Esophagus (tissue), 2 donors: ENCODE results near the gene TMEM63B. TPM values are rescaled to one million over a fixed set of nuclear protein-coding genes. Genes with fewer than 3 reads are reported as not detected.

ENCODE experiments used
- H3K27ac ChIP-seq, 2 donors: one replicate each; pipeline ENCODE4 v1.5.1; 2013; ENCODE audit warnings: low read depth in 2 of 2, mild to moderate bottlenecking in 2 of 2, inconsistent platforms in 1 of 2, low read length in 1 of 2, moderate library complexity in 1 of 2
- H3K27me3 ChIP-seq, 2 donors: one replicate each; pipeline ENCODE4 v1.6.1; 2013; ENCODE audit warnings: low read length in 2 of 2, control low read depth in 1 of 2, mild to moderate bottlenecking in 1 of 2; ENCODE audit not compliant: insufficient read depth in 2 of 2, control insufficient read depth in 1 of 2
- H3K36me3 ChIP-seq, 2 donors: one replicate each; pipeline ENCODE4 v1.6.1; 2013; ENCODE audit warnings: low read length in 1 of 2; ENCODE audit not compliant: control insufficient read depth in 2 of 2, insufficient read depth in 2 of 2
- H3K4me1 ChIP-seq, 2 donors: one replicate each; pipeline ENCODE4 v1.6.1; 2013; ENCODE audit warnings: low read length in 1 of 2; ENCODE audit not compliant: control insufficient read depth in 2 of 2, insufficient read depth in 2 of 2
- H3K4me3 ChIP-seq, 2 donors: one replicate each; pipeline ENCODE4 v1.5.1; 2013; ENCODE audit warnings: low read length in 2 of 2, mild to moderate bottlenecking in 2 of 2, low read depth in 1 of 2, moderate library complexity in 1 of 2
- H3K9me3 ChIP-seq, 2 donors: one replicate each; pipeline ENCODE4 v1.6.1; 2013; ENCODE audit warnings: mild to moderate bottlenecking in 2 of 2, low read depth in 1 of 2, low read length in 1 of 2, moderate library complexity in 1 of 2; ENCODE audit not compliant: control insufficient read depth in 2 of 2, insufficient read depth in 1 of 2
- WGBS, 2 donors: extraction: QIAGEN DNeasy Blood & Tissue Kit; methylation state at CpG; one replicate each; pipeline ENCODE4 v1.1.7; 2013; 5-methylcytosine and 5-hydroxymethylcytosine counted together
- polyA plus RNA-seq, 2 donors: library from polyadenylated mRNA; stranded (reverse); fragments of 200-250 nt; gene quantifications; one replicate each; pipeline ENCODE4 v1.2.3, GENCODE V29; 2013
- donor health status: healthy with polysubstance abuse.
- donor health status: Bipolar disorder and iron deficiency.

The TMEM63B gene
- polyA plus RNA-seq, 2 donors = 21.6 to 37.9 TPM

DNA sequence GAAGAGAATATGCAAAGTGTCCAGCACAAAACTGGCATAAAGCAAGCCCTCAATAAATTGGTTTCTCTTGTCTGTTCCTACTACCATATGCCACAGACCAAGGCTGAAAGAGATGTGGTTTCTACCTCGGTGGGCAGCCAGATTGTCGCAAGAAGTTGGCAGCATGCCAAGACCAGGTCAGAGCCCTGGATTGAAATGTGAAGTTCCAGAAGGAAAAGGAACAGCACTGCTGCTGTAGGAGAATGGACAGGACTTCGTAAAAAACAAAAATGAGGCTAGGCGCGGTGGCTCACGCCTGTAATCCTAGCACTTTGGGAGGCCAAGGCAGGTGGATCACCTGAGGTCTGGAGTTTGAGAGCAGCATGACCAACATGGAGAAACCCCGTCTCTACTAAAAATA is 22.2 kb upstream of the TMEM63B start:
- H3K4me3 ChIP-seq = no peak overlapping the region
- H3K27me3 ChIP-seq = no peaks in the 10 kb centered on the region
- H3K36me3 ChIP-seq = peaks cover 0 to 28% of the 10 kb centered on the region in 2 donors
- H3K9me3 ChIP-seq = no peaks in the 10 kb centered on the region
- no peaks in the 10 kb centered on the region for H3K4me1 ChIP-seq
- H3K27ac ChIP-seq = no peak overlapping the region
- 74 to 77% methylated on average over 7 of the region's 7 CpGs for WGBS, 2 donors

DNA sequence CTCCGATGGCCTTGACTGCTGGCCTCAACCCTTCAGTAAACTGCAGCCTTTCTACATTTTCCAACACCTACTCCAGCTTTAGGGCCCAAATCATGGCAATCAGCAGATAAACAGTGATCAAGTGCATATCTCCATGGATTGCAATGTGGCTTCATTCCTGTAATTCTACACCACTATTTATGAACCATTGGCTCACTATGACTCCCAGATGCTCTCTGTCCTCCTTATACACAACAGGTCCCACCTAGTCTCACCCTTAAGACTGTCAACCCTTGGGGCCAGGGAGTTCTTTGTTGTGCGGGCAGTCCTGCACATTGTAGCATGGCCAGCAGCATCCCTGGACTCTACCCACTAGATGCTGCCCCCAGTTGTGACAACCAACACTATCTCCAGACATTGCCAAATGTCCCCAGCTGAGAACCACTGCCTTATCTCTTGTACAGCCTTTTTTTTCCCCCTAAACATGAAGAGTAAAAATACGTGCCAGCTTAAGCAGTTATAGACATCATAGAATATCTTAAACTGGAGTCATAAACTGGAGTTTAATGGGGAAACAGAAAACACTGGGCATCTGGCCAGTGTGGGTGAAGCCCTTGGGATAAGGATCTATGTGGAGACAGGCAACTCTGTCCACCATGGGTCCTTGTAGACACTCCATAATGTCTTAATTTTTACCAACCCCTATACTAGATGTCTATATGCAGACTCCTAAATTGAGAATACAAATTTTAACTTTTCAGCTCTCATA is 21.2 kb upstream of the TMEM63B start:
- Histone ChIP-seq H3K27ac (no peak overlapping the region), H3K36me3 (peaks cover 6 to 33% of the 10 kb centered on the region in 2 donors), H3K4me1 (no peaks in the 10 kb centered on the region), H3K9me3 (no peaks in the 10 kb centered on the region), H3K4me3 (no peak overlapping the region), H3K27me3 (no peaks in the 10 kb centered on the region)
- WGBS, 2 donors = 90 to 91% methylated on average over 3 of the region's 3 CpGs

DNA sequence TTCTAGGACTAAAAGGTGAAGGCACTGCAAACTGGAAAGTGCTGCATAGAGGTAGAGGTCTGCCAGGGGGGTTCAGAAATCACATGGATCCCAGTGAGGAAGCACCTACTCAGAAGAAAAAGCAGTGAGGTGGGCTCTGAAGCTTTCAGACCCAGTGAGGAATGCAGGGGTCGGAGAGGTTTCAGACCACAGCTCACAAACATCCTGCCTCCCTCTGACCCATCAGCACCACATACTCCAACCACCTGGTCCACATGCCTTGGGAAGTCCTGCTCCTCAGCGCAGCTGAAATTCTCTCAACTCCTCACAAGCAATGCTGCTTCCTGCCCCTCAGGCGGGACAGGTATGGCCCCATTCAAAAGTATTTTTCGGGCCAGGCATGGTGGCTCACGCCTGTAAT is 20.3 kb upstream of the TMEM63B start:
- no peaks in the 10 kb centered on the region for H3K4me1 ChIP-seq
- peaks cover 9 to 34% of the 10 kb centered on the region in 2 donors for H3K36me3 ChIP-seq
- no peak overlapping the region for H3K4me3 ChIP-seq
- no peaks in the 10 kb centered on the region for H3K27me3 ChIP-seq
- WGBS, 2 donors = 91 to 93% methylated on average over 5 of the region's 5 CpGs
- no peaks in the 10 kb centered on the region for H3K9me3 ChIP-seq
- H3K27ac ChIP-seq = no peak overlapping the region

DNA sequence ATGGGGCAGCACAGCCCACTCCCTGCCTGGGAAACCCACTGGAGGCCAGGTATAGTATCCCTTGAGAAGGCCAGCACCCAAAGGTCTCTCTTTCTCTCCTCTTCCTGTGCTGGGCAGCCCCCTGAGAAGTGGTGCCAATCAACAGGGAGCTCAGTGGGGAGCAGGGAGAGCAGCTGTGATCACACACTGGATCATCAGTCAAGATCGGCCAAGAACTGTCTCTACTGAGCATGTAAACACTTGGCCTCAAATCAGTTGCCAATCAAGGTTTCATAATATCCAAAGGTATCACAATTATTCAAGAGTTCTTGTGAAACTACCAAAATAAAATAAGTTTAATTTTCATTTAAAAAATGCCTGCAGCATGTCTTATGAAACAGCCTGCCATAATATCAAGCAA is 18.9 kb upstream of the TMEM63B start:
- peaks cover 9 to 34% of the 10 kb centered on the region in 2 donors for H3K36me3 ChIP-seq
- H3K4me3 ChIP-seq = no peak overlapping the region
- no peaks in the 10 kb centered on the region for H3K9me3 ChIP-seq
- no peaks in the 10 kb centered on the region for H3K27me3 ChIP-seq
- 0 to 64% methylated on average over 1 of the region's 1 CpG for WGBS, 2 donors
- no peak overlapping the region for H3K27ac ChIP-seq
- no peaks in the 10 kb centered on the region for H3K4me1 ChIP-seq

DNA sequence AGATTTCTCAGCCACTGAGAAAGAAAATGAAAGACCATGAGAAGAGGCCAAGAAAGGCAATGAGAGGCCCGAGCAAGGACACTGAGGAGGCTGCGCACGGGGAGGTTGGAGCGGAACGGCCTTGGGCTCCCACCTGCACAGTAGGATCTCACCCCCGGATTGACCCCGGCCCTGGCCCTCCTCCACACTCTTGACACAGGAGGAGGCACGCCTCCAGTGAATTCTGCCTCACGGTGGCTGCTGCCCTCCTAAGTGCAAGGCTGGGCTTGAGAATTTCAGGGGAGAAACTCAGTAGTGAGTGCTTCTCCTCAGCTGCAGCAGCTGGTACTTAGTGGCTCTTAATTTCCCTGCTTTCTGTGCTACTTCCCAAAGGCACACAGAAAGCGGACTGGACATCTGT is 18.1 kb upstream of the TMEM63B start:
- Histone ChIP-seq H3K4me1 (peaks cover 0 to 5% of the 10 kb centered on the region in 2 donors), H3K9me3 (no peaks in the 10 kb centered on the region), H3K27me3 (no peaks in the 10 kb centered on the region), H3K4me3 (no peak overlapping the region), H3K27ac (no peak overlapping the region), H3K36me3 (peaks cover 9 to 33% of the 10 kb centered on the region in 2 donors)
- WGBS, 2 donors = 87 to 92% methylated on average over 10 of the region's 10 CpGs

DNA sequence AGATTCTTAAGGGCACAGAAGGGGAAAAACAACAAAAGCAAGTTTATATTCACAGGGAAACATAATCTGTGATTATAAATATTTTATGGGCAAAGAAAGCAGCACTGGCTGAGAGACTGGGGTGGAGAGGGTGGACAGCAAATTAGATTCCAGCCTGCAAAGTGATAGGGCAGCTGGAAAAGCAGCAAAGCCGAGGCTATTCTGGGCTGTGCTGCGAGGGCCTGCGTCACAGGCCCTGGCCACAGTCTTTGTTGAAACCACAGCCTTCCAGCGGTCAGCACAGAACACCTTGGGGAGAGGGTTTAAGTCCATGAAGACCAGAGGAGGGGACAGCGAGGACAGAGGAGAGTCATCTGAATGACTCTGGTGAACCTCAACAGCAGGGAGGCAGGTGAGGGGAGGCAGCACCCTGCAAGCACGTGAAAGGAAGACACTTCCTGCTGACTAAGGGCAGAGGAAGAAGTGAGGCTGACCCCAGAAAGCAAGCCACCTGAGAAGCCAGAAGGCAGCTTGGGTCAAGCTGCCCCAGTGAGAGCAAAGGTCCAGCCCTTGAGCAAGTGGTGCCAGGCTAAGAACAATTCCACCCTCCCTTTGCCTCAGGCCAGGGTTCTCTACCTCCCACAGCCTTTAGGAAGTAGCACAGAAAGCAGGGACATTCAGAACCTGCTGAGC is 17.2 kb upstream of the TMEM63B start:
- Histone ChIP-seq H3K9me3 (no peaks in the 10 kb centered on the region), H3K4me1 (peaks cover 0 to 5% of the 10 kb centered on the region in 2 donors), H3K36me3 (peaks cover 9 to 31% of the 10 kb centered on the region in 2 donors), H3K27me3 (no peaks in the 10 kb centered on the region), H3K27ac (no peak overlapping the region), H3K4me3 (no peak overlapping the region)
- WGBS, 2 donors = 86 to 87% methylated on average over 6 of the region's 6 CpGs

DNA sequence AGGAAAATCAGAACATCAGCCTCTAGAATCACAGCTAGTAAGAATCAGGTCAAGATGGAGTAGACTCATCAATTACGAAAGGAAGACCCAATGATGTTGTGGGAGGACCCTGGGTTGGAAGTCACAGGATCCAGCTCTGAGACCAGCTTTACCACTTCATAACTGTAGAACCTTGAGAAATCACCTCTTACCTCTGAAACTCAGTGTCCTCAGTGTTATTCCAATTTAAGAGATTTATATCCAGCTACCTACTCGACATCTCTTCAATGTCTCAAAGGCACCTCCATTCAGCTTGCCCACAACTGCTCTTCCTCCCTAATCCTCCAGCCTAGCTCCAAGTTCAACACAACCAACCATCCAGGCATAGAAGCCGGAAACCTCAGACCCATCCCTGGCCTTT is 16.4 kb upstream of the TMEM63B start:
- Histone ChIP-seq H3K4me1 (peaks cover 4 to 13% of the 10 kb centered on the region in 2 donors), H3K4me3 (no peak overlapping the region), H3K36me3 (peaks cover 9 to 31% of the 10 kb centered on the region in 2 donors), H3K9me3 (no peaks in the 10 kb centered on the region), H3K27ac (no peak overlapping the region), H3K27me3 (no peaks in the 10 kb centered on the region)
- 93 to 94% methylated on average over 3 of the region's 3 CpGs for WGBS, 2 donors

DNA sequence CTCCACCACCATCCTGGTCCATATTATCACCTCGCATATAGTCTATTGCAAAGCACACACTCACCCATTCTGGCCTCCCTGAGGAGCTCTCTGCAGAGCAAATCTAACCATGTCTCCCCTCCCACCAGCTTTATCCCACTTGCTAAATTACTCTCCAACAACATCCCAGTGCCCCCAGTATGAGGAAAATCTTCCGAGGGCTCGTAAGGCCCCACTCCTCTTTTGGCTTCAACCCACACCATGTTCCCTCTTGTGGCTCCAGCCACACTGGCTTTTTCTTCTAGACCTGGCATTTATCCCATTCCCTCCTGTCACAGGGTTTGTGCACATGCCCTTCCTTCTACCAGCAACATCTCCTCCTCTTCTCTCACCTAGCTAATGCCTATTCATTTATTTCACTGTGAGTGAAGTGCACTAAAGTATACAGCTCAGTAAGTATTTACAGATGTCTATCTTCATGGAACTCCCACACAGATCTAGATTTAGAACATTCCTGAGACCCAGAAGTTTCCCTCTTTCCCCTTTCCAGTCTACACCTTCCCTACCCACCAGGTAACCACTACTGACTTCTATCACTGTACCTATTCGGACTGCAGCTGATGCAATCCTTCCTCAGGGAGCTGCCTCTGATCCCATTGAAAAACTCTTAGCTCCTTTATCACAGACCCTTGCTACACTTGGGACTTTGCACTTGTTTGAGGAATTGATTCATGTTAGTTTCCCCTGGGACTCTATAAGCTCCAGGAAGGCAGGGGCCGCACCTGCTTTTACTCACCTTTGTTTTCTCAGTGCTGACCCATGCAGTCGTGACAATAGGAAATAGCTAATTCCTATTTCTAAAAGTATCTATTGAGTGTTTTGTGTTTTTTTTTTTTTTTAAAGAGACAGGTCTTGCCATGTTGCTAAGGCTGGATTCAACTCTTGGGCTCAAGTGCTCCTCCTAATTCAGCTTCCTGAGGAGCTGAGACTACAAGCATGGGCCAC is 15.6 kb upstream of the TMEM63B start:
- H3K4me1 ChIP-seq = peaks cover 4 to 13% of the 10 kb centered on the region in 2 donors
- H3K4me3 ChIP-seq = no peak overlapping the region
- no peaks in the 10 kb centered on the region for H3K27me3 ChIP-seq
- WGBS, 2 donors = 69 to 75% methylated on average over 6 of the region's 6 CpGs
- peaks cover 9 to 27% of the 10 kb centered on the region in 2 donors for H3K36me3 ChIP-seq
- H3K27ac ChIP-seq = peak overlapping the region in 1 of 2 donors; percentile 26
- no peaks in the 10 kb centered on the region for H3K9me3 ChIP-seq

DNA sequence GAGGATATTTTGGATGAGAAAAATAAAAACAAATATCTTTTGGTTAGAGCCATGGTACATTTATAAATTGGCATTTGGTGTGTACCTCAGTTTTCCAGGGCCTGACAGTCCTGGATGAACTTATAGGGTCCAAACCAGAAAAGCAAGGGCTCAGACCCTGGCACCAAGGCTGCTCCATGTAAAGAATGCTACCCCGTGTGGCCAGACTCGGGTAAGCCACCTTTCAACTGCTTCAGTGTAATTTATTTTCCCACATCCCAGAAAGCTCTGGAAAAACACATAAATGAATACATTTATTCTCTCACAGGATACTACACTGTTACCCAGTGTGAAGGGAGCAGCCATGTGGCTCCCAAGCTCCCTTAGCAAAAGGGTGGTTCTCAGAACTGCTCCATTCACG is 13.9 kb upstream of the TMEM63B start:
- no peak overlapping the region for H3K27ac ChIP-seq
- H3K36me3 ChIP-seq = peaks cover 9 to 26% of the 10 kb centered on the region in 2 donors

More for the DNA sequence above, 13.9 kb upstream of the TMEM63B start:
- WGBS, 2 donors = 51 to 54% methylated on average over 3 of the region's 3 CpGs
- H3K4me1 ChIP-seq = peaks cover 8 to 13% of the 10 kb centered on the region in 2 donors
- no peaks in the 10 kb centered on the region for H3K9me3 ChIP-seq
- H3K4me3 ChIP-seq = no peak overlapping the region
- H3K27me3 ChIP-seq = no peaks in the 10 kb centered on the region
